Astrocyte (in vitro differentiated cells and primary cell): ENCODE measurements around the gene GGNBP2. TPM values are rescaled to one million over a fixed set of nuclear protein-coding genes. Genes with fewer than 3 reads are reported as not detected.

Experiments
- DNase-seq: peaks from one replicate; pipeline ENCODE4 v3.0.0-alpha.2; 2010; ENCODE audit warnings: low read depth
- FAIRE-seq: peaks from 2 replicates; lab custom pipeline; 2011; peaks lifted over from hg19 to GRCh38; lab: Jason Lieb, UNC
- H2AFZ ChIP-seq: 2 replicates; pipeline ENCODE4 v1.6.0; 2012; ENCODE audit warnings: low read depth, low read length, inconsistent platforms
- H3K27ac ChIP-seq: 2 replicates; pipeline ENCODE4 v1.5.1; 2011; ENCODE audit warnings: low read depth, low read length, inconsistent platforms
- H3K27me3 ChIP-seq: 2 replicates; pipeline ENCODE4 v1.6.0; 2011; ENCODE audit warnings: low read length, inconsistent platforms; ENCODE audit not compliant: insufficient read depth
- H3K36me3 ChIP-seq: 2 replicates; pipeline ENCODE4 v1.5.1; 2011; ENCODE audit warnings: low read length, inconsistent platforms; ENCODE audit not compliant: insufficient read depth
- H3K4me1 ChIP-seq: 2 replicates; pipeline ENCODE4 v1.5.1; 2011; ENCODE audit warnings: low read length, inconsistent platforms; ENCODE audit not compliant: insufficient read depth
- H3K4me2 ChIP-seq: 2 replicates; pipeline ENCODE4 v1.6.0; 2012; ENCODE audit warnings: low read length, inconsistent platforms
- H3K4me3 ChIP-seq: 2 replicates; pipeline ENCODE4 v1.5.1; 2011; ENCODE audit warnings: low read depth, mild to moderate bottlenecking, low read length, inconsistent platforms; ENCODE audit not compliant: insufficient read depth
- H3K79me2 ChIP-seq: 2 replicates; pipeline ENCODE4 v1.6.0; 2012; ENCODE audit warnings: mild to moderate bottlenecking, low read length, inconsistent platforms; ENCODE audit not compliant: insufficient read depth
- H3K9ac ChIP-seq: 2 replicates; pipeline ENCODE4 v1.6.0; 2012; ENCODE audit warnings: mild to moderate bottlenecking, low read length, inconsistent platforms
- H3K9me3 ChIP-seq: 2 replicates; pipeline ENCODE4 v1.5.1; 2012; ENCODE audit warnings: low read depth, mild to moderate bottlenecking, low read length, inconsistent platforms; ENCODE audit not compliant: insufficient read depth
- H4K20me1 ChIP-seq: 2 replicates; pipeline ENCODE4 v1.6.0; 2012; ENCODE audit warnings: low read length, inconsistent platforms; ENCODE audit not compliant: insufficient read depth
- H3K27ac Mint-ChIP-seq: one replicate; pipeline ENCODE4 v1.8.0; 2021; ENCODE audit warnings: mild to moderate bottlenecking, mixed read lengths; ENCODE audit not compliant: unreplicated experiment
- H3K27me3 Mint-ChIP-seq: one replicate; pipeline ENCODE4 v1.8.0; 2021; ENCODE audit warnings: low read depth, mixed read lengths; ENCODE audit not compliant: unreplicated experiment
- H3K36me3 Mint-ChIP-seq: one replicate; pipeline ENCODE4 v1.8.0; 2021; ENCODE audit warnings: low read depth, mixed read lengths; ENCODE audit not compliant: unreplicated experiment
- H3K4me1 Mint-ChIP-seq: one replicate; pipeline ENCODE4 v1.8.0; 2021; ENCODE audit warnings: low read depth, mixed read lengths; ENCODE audit not compliant: unreplicated experiment
- H3K4me3 Mint-ChIP-seq: one replicate; pipeline ENCODE4 v1.8.0; 2021; ENCODE audit warnings: mild to moderate bottlenecking, moderate library complexity, mixed read lengths; ENCODE audit not compliant: unreplicated experiment
- H3K9me3 Mint-ChIP-seq: one replicate; pipeline ENCODE4 v1.8.0; 2021; ENCODE audit warnings: mild to moderate bottlenecking, mixed read lengths; ENCODE audit not compliant: unreplicated experiment
- CTCF ChIP-seq: IDR thresholded peaks from 2 replicates; pipeline ENCODE4 v1.5.1; 2011; ENCODE audit warnings: low read depth, mild to moderate bottlenecking, inconsistent platforms, low read length, moderate library complexity; ENCODE audit not compliant: insufficient read depth
- EZH2 ChIP-seq: IDR thresholded peaks from 2 replicates; pipeline ENCODE4 v1.6.1; 2012; ENCODE audit warnings: mild to moderate bottlenecking, low read length, inconsistent platforms; ENCODE audit not compliant: insufficient read depth
- total RNA-seq: library from RNA; stranded (reverse); gene quantifications from 2 replicates; pipeline ENCODE4 v1.2.1, GENCODE V29; 2021

GGNBP2 gene
- total RNA-seq, 1 donor from 2014 or later = 80.8 TPM

GRCh38 chr17:36599546-36600250 is 55.0 kb downstream of the GGNBP2 start:
- H3K27ac Mint-ChIP-seq = no peak overlapping the region

GRCh38 chr17:36600465-36600864 is 55.7 kb downstream of the GGNBP2 start:
- Mint-ChIP-seq H3K9me3 (no peaks in the 10 kb centered on the region), H3K27ac (peak overlapping the region; percentile 92), H3K36me3 (peaks cover 4% of the 10 kb centered on the region), H3K4me3 (peak overlapping the region; percentile 88), H3K4me1 (peaks cover 8% of the 10 kb centered on the region), H3K27me3 (no peaks in the 10 kb centered on the region)
- DNase-seq (no peak), FAIRE-seq (no peak)
- no peak overlapping the region for H2AFZ ChIP-seq
- no peaks in the 10 kb centered on the region for H3K27me3 ChIP-seq
- peak overlapping the region; percentile 89 for H3K4me2 ChIP-seq
- no peak overlapping the region for H3K4me3 ChIP-seq
- H3K9ac ChIP-seq = peak overlapping the region; percentile 91
- H3K27ac ChIP-seq = peak overlapping the region; percentile 80
- peaks cover 28% of the 10 kb centered on the region for H3K79me2 ChIP-seq
- H3K36me3 ChIP-seq = peaks cover 5% of the 10 kb centered on the region
- H4K20me1 ChIP-seq = peaks cover 13% of the 10 kb centered on the region
- no peak for TF ChIP-seq EZH2
- no peak for TF ChIP-seq CTCF
- H3K9me3 ChIP-seq = no peaks in the 10 kb centered on the region
- H3K4me1 ChIP-seq = peaks cover 20% of the 10 kb centered on the region

More at GRCh38 chr17:36599546-36600250, 55.0 kb downstream of the GGNBP2 start:
- Histone ChIP-seq H3K79me2 (peaks cover 31% of the 10 kb centered on the region), H3K9me3 (no peaks in the 10 kb centered on the region), H3K9ac (no peak overlapping the region), H3K4me1 (peaks cover 20% of the 10 kb centered on the region), H3K36me3 (peaks cover 3% of the 10 kb centered on the region), H4K20me1 (peaks cover 11% of the 10 kb centered on the region), H2AFZ (no peak overlapping the region), H3K27me3 (no peaks in the 10 kb centered on the region), H3K4me3 (no peak overlapping the region), H3K4me2 (no peak overlapping the region), H3K27ac (no peak overlapping the region)
- Mint-ChIP-seq H3K36me3 (peaks cover 6% of the 10 kb centered on the region), H3K9me3 (no peaks in the 10 kb centered on the region), H3K27me3 (no peaks in the 10 kb centered on the region), H3K4me1 (peaks cover 8% of the 10 kb centered on the region), H3K4me3 (no peak overlapping the region)
- no peak for DNase-seq
- no peak for TF ChIP-seq CTCF
- no peak for TF ChIP-seq EZH2
- FAIRE-seq = no peak

DNA sequence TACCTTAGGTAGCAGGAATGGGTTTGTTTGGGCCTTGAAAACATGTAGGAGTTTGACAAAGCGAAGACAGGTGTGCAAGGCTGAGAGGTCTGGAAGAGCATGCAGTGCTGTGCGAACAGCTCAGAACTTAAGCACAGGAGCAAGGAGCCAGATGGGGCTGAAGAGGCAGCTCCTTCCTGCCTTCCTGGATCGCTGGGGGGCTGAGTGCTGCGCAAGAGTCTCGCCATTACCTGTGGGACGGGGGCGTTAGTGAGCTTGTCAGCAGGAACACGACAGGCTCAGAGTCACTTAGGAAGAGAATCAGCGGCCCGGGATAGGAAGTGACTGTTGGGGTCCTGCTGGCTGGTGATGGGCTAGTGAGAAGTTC is 56.2 kb downstream of the GGNBP2 start:
- DNase-seq (no peak), FAIRE-seq (no peak)
- peaks cover 32% of the 10 kb centered on the region for H3K79me2 ChIP-seq
- peaks cover 4% of the 10 kb centered on the region for H3K36me3 ChIP-seq
- H3K27me3 ChIP-seq = no peaks in the 10 kb centered on the region
- TF ChIP-seq EZH2 = no peak
- TF ChIP-seq CTCF = no peak
- Mint-ChIP-seq H3K4me1 (peaks cover 8% of the 10 kb centered on the region), H3K9me3 (no peaks in the 10 kb centered on the region), H3K27me3 (no peaks in the 10 kb centered on the region), H3K27ac (peak overlapping the region; percentile 92), H3K36me3 (peaks cover 4% of the 10 kb centered on the region), H3K4me3 (peak overlapping the region; percentile 88)
- H3K4me2 ChIP-seq = peak overlapping the region; percentile 89
- H3K9me3 ChIP-seq = no peaks in the 10 kb centered on the region
- peaks cover 18% of the 10 kb centered on the region for H4K20me1 ChIP-seq
- H3K27ac ChIP-seq = peak overlapping the region; percentile 80
- H3K4me3 ChIP-seq = peak overlapping the region; percentile 97
- peak overlapping the region; percentile 91 for H3K9ac ChIP-seq
- peaks cover 20% of the 10 kb centered on the region for H3K4me1 ChIP-seq
- H2AFZ ChIP-seq = peak overlapping the region; percentile 92
